Adrenal gland (tissue), 5 donors: ENCODE data around the gene CYS1.

ENCODE experiments used
- POLR2A ChIP-seq, 2 donors: fragments of 450-650 bp; IDR thresholded peaks; one replicate each; pipeline ENCODE4 v1.6.1; 2017; ENCODE audit warnings: antibody characterized with exemption in 2 of 2, mild to moderate bottlenecking in 2 of 2, moderate library complexity in 1 of 2
- TF ChIP-seq, protein P1 (sequence below), 6 experiments: fragments of 450-650 bp in 4 of 6; fragments of 200-600 bp in 2 of 6; sonication (generic) in 1 of 6; IDR thresholded peaks; 1 replicate in 5 of 6; 2 replicates in 1 of 6; pipeline versions ENCODE4 v1.5.1 to v1.8.0; 2016 to 2021; ENCODE audit warnings: antibody characterized with exemption in 6 of 6, mild to moderate bottlenecking in 2 of 6, moderate library complexity in 1 of 6
- donor health status: DM: no; HTN: no; CAD: no.

GRCh38 chr2:10038716-10039115 is 41.5 kb downstream of the CYS1 start:
- TF ChIP-seq, protein P1, sequence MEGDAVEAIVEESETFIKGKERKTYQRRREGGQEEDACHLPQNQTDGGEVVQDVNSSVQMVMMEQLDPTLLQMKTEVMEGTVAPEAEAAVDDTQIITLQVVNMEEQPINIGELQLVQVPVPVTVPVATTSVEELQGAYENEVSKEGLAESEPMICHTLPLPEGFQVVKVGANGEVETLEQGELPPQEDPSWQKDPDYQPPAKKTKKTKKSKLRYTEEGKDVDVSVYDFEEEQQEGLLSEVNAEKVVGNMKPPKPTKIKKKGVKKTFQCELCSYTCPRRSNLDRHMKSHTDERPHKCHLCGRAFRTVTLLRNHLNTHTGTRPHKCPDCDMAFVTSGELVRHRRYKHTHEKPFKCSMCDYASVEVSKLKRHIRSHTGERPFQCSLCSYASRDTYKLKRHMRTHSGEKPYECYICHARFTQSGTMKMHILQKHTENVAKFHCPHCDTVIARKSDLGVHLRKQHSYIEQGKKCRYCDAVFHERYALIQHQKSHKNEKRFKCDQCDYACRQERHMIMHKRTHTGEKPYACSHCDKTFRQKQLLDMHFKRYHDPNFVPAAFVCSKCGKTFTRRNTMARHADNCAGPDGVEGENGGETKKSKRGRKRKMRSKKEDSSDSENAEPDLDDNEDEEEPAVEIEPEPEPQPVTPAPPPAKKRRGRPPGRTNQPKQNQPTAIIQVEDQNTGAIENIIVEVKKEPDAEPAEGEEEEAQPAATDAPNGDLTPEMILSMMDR (IDR thresholded peaks at IDR 0.05): no peak
- TF ChIP-seq POLR2A (IDR thresholded peaks at IDR 0.05): no peak
